Keratinocyte (primary cell): ENCODE data around the gene SRCIN1. TPM values are rescaled to one million over a fixed set of nuclear protein-coding genes. Genes with fewer than 3 reads are reported as not detected.

Experiments used
- DNase-seq: peaks from one replicate; pipeline ENCODE4 v3.0.0-alpha.2; 2011; ENCODE audit warnings: low read depth, missing footprints, low spot score
- FAIRE-seq: peaks from 2 replicates; lab custom pipeline; 2011; peaks lifted over from hg19 to GRCh38; lab: Jason Lieb, UNC
- H2AFZ ChIP-seq: 2 replicates; pipeline ENCODE4 v1.6.0; 2012; ENCODE audit warnings: low read length, control low read depth, inconsistent platforms; ENCODE audit not compliant: control insufficient read depth
- H3K27ac ChIP-seq: 2 replicates; pipeline ENCODE4 v1.5.1; 2011; ENCODE audit warnings: low read length; ENCODE audit not compliant: control insufficient read depth, insufficient read depth
- H3K27me3 ChIP-seq: 3 replicates; pipeline ENCODE4 v1.6.0; 2011; ENCODE audit warnings: low read length; ENCODE audit not compliant: control insufficient read depth, insufficient read depth; ENCODE audit errors: extremely low read depth
- H3K36me3 ChIP-seq, 2 experiments: 2 replicates in 1 of 2; 3 replicates in 1 of 2; pipeline ENCODE4 v1.5.1; 2011; ENCODE audit warnings: low read length in 2 of 2, mild to moderate bottlenecking in 1 of 2; ENCODE audit not compliant: control insufficient read depth in 2 of 2, insufficient read depth in 2 of 2; ENCODE audit errors: extremely low read depth in 1 of 2
- H3K4me1 ChIP-seq: 3 replicates; pipeline ENCODE4 v1.5.1; 2011; ENCODE audit warnings: low read length; ENCODE audit not compliant: control insufficient read depth, insufficient read depth; ENCODE audit errors: extremely low read depth
- H3K4me2 ChIP-seq: 3 replicates; pipeline ENCODE4 v1.6.0; 2011; ENCODE audit warnings: low read depth, low read length; ENCODE audit not compliant: control insufficient read depth, insufficient read depth; ENCODE audit errors: extremely low read depth
- H3K4me3 ChIP-seq, 3 experiments: fragments of 200-600 bp in 1 of 3; sonication (generic) in 1 of 3; 2 replicates in 2 of 3; 3 replicates in 1 of 3; pipeline ENCODE4 v1.5.1; 2011 to 2016; ENCODE audit warnings: low read length in 3 of 3, mild to moderate bottlenecking in 3 of 3, control low read depth in 2 of 3, inconsistent platforms in 1 of 3, low read depth in 1 of 3, mixed read lengths in 1 of 3, mixed run types in 1 of 3, moderate library complexity in 1 of 3; ENCODE audit not compliant: control insufficient read depth in 2 of 3, insufficient read depth in 2 of 3; ENCODE audit errors: extremely low read depth in 1 of 3
- H3K79me2 ChIP-seq: 2 replicates; pipeline ENCODE4 v1.6.0; 2012; ENCODE audit warnings: low read length; ENCODE audit not compliant: control insufficient read depth, insufficient read depth
- H3K9ac ChIP-seq: 3 replicates; pipeline ENCODE4 v1.6.0; 2011; ENCODE audit warnings: low read length; ENCODE audit not compliant: control insufficient read depth, insufficient read depth; ENCODE audit errors: extremely low read depth
- H3K9me1 ChIP-seq: 3 replicates; pipeline ENCODE4 v1.6.0; 2011; ENCODE audit warnings: low read length; ENCODE audit not compliant: control insufficient read depth, insufficient read depth; ENCODE audit errors: extremely low read depth
- H3K9me3 ChIP-seq: 2 replicates; pipeline ENCODE4 v1.5.1; 2012; ENCODE audit warnings: low read depth, low read length; ENCODE audit not compliant: control insufficient read depth
- H4K20me1 ChIP-seq: 3 replicates; pipeline ENCODE4 v1.6.0; 2011; ENCODE audit warnings: low read length; ENCODE audit not compliant: control insufficient read depth, insufficient read depth; ENCODE audit errors: extremely low read depth
- CTCF ChIP-seq, 3 experiments: IDR thresholded peaks in 1 of 3; conservative IDR thresholded peaks in 1 of 3; optimal IDR thresholded peaks in 1 of 3; 2 replicates in 2 of 3; 3 replicates in 1 of 3; pipeline versions ENCODE3 to v1.5.1; 2011; ENCODE audit warnings: low read length in 3 of 3, mild to moderate bottlenecking in 3 of 3, moderate library complexity in 2 of 3, control low read depth in 1 of 3, inconsistent platforms in 1 of 3; ENCODE audit not compliant: insufficient read depth in 2 of 3; ENCODE audit errors: extremely low read depth in 1 of 3
- EZH2 ChIP-seq: IDR thresholded peaks from one replicate; pipeline ENCODE4 v1.6.1; 2012; ENCODE audit warnings: inconsistent platforms, mild to moderate bottlenecking, low read length, moderate library complexity
- dilution Hi-C: fragments of 300-500 bp; cut with MboI; formaldehyde crosslinking; loops from one replicate; pipeline ENCODE4 v1.7.0; 2020; ENCODE audit warnings: low sequenced_read_pairs; ENCODE audit not compliant: extremely low pct_ligation_motif_present
- polyA plus RNA-seq, 5 experiments: library from polyadenylated mRNA; depleted of rRNA in 3 of 5; stranded (reverse) in 3 of 5; stranded (forward) in 1 of 5; unstranded in 1 of 5; fragments of >200 nt; gene quantifications; 1 replicate in 1 of 5; 2 replicates in 3 of 5; 3 replicates in 1 of 5; pipeline versions ENCODE4 v1.2.1 to v1.2.3, GENCODE V29; 2011 to 2012; ENCODE audit warnings: missing spikeins in 2 of 5, low read depth in 1 of 5, low replicate concordance in 1 of 5

SRCIN1 gene
- polyA plus RNA-seq, 1 donor (not counting 4 experiments of a cell fraction or from before 2014, with no cell fraction given) = 0.37 TPM

GRCh38 chr17:38613981-38614779 is 8.4 kb upstream of the SRCIN1 start:
- dilution Hi-C loops = no loop called here
- H3K9me1 ChIP-seq = peaks cover 2% of the 10 kb centered on the region
- no peak for FAIRE-seq
- TF ChIP-seq CTCF (optimal IDR thresholded peaks at IDR 0.05 in 1 of 3, IDR thresholded peaks at IDR 0.05 in 1 of 3, conservative IDR thresholded peaks at IDR 0.05 in 1 of 3; ENCODE audit: extremely low read depth in 1 of 3, insufficient read depth in 2 of 3, low read length in 3 of 3) (no peak), EZH2 (no peak)
- no peak overlapping the region for H3K4me3 ChIP-seq
- H3K9ac ChIP-seq = no peak overlapping the region
- no peak overlapping the region for H2AFZ ChIP-seq
- peaks cover 6% of the 10 kb centered on the region for H3K9me3 ChIP-seq
- H3K27ac ChIP-seq = no peak overlapping the region
- H3K4me1 ChIP-seq = no peaks in the 10 kb centered on the region
- H4K20me1 ChIP-seq = no peaks in the 10 kb centered on the region
- no peaks in the 10 kb centered on the region for H3K79me2 ChIP-seq
- H3K27me3 ChIP-seq = peaks cover 19% of the 10 kb centered on the region
- DNase-seq = no peak
- no peak overlapping the region for H3K4me2 ChIP-seq
- no peaks in the 10 kb centered on the region for H3K36me3 ChIP-seq

DNA sequence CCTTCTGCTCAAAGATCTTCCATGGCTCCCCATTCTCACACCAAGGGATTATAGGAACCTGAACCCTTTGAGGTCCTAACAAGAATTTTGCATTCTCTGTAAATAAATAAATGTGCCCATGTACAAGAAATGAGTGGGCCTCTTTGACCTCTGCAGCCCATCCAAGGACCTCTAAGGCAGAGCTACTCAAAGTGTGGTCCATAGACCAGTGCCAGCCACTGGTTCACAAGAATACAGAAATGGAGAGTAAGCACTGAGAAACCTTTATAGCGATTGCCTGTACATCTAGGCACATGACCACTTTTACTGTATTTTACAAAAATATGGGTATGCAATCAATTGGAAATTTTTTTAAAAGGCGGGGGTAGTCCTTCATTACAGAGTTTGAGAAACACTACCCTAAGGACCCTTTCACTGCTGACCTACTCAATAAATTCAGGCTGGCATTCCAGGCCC is 7.8 kb upstream of the SRCIN1 start:
- no peak for FAIRE-seq
- no peak for TF ChIP-seq CTCF (optimal IDR thresholded peaks at IDR 0.05 in 1 of 3, IDR thresholded peaks at IDR 0.05 in 1 of 3, conservative IDR thresholded peaks at IDR 0.05 in 1 of 3; ENCODE audit: extremely low read depth in 1 of 3, insufficient read depth in 2 of 3, low read length in 3 of 3)
- no peak for TF ChIP-seq EZH2
- H3K9me3 ChIP-seq = peaks cover 6% of the 10 kb centered on the region
- no peaks in the 10 kb centered on the region for H4K20me1 ChIP-seq
- H3K27ac ChIP-seq = no peak overlapping the region
- no peaks in the 10 kb centered on the region for H3K79me2 ChIP-seq
- dilution Hi-C loops = no loop called here
- H3K27me3 ChIP-seq = peaks cover 25% of the 10 kb centered on the region
- H3K9me1 ChIP-seq = peaks cover 2% of the 10 kb centered on the region
- H3K4me2 ChIP-seq = no peak overlapping the region
- no peak overlapping the region for H2AFZ ChIP-seq
- no peak for DNase-seq
- H3K4me1 ChIP-seq = no peaks in the 10 kb centered on the region
- H3K36me3 ChIP-seq = no peaks in the 10 kb centered on the region
- no peak overlapping the region for H3K4me3 ChIP-seq
- no peak overlapping the region for H3K9ac ChIP-seq
